Measurements from ENCODE around the gene HEATR1.

The HEATR1 gene

DNA sequence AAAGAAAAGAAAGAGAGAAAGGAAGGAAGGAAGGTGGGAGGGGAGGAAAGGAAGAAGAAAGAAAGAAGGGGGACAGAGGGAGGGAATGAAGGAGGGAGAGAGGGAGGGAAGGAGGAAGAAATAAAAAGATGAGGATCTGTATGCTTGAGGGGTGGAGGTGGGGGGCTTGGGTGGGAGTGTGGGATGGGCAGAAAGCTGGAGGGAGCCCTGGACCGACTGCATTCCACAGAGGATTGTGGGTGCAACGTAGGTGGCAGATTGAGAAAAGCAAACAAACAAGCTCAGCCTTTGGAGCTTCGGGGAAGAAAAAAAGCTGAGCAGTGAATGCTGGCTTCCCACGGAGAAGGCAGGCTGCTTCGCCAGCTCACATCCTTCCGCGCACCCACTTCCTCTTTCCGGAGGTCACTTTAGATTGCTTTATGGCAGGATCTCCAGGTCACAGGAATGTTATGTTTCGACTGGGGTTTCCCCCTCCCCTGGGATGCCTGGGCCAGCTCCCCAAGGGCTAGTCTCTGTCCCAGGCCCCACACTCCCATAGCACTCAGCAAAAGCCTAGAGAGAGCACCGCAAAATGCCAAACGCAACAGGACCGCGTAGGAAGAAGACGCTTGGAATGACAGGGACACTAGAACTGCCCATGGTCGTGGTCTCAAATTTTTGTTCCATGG is 101.2 kb downstream of the HEATR1 start:
- DNase-seq (ENCODE audit: low read depth), result no peak
- TF ChIP-seq, protein P1, sequence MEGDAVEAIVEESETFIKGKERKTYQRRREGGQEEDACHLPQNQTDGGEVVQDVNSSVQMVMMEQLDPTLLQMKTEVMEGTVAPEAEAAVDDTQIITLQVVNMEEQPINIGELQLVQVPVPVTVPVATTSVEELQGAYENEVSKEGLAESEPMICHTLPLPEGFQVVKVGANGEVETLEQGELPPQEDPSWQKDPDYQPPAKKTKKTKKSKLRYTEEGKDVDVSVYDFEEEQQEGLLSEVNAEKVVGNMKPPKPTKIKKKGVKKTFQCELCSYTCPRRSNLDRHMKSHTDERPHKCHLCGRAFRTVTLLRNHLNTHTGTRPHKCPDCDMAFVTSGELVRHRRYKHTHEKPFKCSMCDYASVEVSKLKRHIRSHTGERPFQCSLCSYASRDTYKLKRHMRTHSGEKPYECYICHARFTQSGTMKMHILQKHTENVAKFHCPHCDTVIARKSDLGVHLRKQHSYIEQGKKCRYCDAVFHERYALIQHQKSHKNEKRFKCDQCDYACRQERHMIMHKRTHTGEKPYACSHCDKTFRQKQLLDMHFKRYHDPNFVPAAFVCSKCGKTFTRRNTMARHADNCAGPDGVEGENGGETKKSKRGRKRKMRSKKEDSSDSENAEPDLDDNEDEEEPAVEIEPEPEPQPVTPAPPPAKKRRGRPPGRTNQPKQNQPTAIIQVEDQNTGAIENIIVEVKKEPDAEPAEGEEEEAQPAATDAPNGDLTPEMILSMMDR (IDR thresholded peaks at IDR 0.05; ENCODE audit: control insufficient read depth, extremely low read depth, insufficient read depth), result no peak
- no peak overlapping the region for H3K4me3 ChIP-seq (ENCODE audit: low read depth, low read length)

- H3K4me3 ChIP-seq (ENCODE audit: low read depth, low read length), result no peak overlapping the region
- TF ChIP-seq, protein P1 (IDR thresholded peaks at IDR 0.05; ENCODE audit: control insufficient read depth, extremely low read depth, insufficient read depth), result no peak
- no peak for DNase-seq (ENCODE audit: low read depth)
These were observed 101.7 kb downstream of the HEATR1 start for GRCh38 chr1:236502579-236502971.

- TF ChIP-seq, protein P1 (IDR thresholded peaks at IDR 0.05; ENCODE audit: control insufficient read depth, extremely low read depth, insufficient read depth), result no peak
- H3K4me3 ChIP-seq (ENCODE audit: low read depth, low read length), result no peak overlapping the region
- DNase-seq (ENCODE audit: low read depth), result no peak
These were observed 103.2 kb downstream of the HEATR1 start for GRCh38 chr1:236501093-236501492.
